HG03520 (cell line): Measurements from ENCODE around the gene KSR1.
"Not testable (repeated sequence)": the region's sequence is repeated elsewhere in the genome, so short reads cannot be mapped to it uniquely, and the experiment has no call there.

Source experiments
- ATAC-seq: cut with Tn5 transposase; IDR thresholded peaks from one replicate; pipeline ENCODE4 v1.9.1; 2021; ENCODE audit warnings: mild to moderate bottlenecking, moderate library complexity; ENCODE audit not compliant: unreplicated experiment

KSR1 gene

GRCh38 chr17:27452828-27453227 lies 3.4 kb upstream of the KSR1 start:
- no peak for ATAC-seq

DNA sequence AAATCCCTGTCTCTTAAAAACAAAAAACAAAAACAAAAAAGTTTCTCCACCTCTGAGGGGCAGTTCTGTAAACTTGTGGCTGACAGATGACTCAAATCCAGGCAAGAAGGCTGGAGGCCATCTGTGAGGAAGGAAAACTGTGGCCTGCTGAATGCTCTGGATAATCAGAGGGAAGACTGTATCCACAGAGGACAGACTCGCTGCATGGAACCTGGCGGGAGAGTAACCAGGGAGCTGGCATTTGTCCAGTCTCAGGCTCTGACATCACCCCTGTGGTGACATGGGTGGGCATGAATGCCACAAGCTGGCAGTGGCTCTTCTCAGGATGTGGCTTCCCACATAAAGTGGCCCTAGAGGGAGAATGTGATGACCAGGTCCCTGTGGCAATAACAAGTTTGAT lies 2.8 kb upstream of the KSR1 start:
- no peak for ATAC-seq

- no peak for ATAC-seq
Observed at GRCh38 chr17:27454089-27454488, 2.2 kb upstream of the KSR1 start.

DNA sequence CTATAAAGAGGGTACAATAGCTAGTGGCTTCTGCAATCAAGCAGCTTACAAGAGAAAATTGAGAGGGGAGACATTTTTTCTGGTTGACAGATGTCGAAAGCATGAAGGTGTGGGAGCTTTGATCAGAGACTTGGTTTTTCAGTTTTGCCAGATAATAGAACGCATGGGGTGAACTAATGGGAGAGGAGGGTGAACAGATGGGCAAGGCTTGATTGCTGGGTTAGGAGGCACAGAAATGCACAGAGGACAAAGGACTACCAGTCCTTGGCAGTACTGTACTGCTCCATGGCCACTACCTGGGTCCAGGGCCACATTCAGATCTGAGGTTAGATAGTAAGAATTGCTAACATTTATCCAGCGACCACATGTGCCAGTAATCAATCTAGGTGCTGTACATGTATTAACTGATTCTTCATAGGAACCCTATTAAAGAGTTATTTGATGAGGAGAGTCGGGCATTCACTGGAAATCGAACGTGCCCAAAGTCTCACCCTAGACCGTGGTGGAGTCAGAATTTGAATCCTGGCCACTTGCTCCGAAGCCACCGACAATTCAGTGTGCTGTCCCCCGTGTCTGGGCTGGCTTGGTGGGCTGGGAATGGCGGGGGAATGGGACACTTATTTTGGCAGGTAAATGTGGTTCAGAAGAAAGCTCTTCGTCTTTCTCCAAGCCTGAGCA lies 873 bp upstream of the KSR1 start:
- no peak for ATAC-seq

DNA sequence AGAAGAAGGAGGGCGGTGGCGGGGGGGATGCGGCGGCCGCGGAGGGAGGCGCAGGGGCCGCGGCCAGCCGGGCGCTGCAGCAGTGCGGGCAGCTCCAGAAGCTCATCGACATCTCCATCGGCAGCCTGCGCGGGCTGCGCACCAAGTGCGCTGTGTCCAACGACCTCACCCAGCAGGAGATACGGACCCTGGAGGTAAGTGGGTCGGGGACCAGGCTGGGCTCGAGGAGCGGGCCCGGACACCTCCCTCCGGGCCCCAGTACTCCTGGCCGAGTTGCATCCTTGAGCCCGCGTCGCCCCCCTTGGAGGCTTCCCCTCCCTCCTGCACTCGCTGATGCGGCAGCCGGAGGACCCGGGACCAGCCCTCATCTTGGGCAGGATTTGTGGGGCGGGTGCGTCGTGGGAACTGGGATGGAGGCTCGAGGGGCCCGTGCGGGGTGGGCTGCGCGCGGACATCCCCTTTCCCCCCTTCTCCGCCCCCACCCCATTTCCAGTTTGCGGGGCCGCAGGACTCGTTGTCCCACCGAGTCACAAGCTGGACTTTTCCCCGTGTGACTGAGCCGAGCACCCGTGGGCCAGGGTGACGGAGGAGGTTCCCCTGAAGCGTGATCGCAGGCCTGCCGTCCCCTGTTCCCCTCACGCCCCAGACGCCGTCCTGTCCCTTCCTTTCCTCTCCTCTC lies 572 bp downstream of the KSR1 start:
- ATAC-seq, result no peak

DNA sequence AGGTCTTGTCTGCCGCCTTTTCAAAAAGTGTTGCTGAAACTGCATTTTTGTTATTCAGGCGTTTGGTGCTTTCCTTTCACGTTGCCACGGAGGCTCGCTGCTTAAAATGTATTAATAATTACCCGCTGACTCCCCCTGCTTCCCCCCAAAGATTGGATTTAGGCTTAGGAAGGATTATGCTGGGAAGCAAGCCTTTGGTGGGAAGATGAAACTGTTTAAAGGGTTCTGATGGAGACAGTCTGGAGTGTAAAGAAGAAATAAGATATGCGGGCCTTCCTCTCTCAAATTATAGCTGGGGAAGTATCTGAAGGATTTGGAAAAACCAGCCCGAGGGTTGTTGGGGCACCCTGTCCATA lies 1.1 kb downstream of the KSR1 start:
- no peak for ATAC-seq

GRCh38 chr17:27457731-27458523 lies 1.7 kb downstream of the KSR1 start:
- no peak for ATAC-seq

DNA sequence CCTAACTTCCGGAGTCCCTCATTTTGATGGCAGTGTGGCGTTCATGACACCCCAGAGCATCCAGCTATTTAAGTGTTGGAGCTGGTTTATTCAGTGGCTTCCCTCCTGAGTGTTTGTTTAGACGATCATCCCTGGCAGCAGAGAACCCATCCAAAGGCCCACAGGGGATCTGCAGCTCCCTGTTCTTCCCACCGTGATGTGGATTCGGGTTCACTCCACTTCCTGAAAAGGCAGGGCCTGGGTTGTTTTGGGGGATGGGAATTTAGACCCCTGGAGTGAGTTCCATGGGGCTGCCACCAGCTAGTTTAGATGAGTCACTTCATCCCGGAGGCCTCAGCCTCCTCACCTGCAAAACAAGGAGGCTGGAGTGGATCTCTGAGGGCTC lies 2.3 kb downstream of the KSR1 start:
- no peak for ATAC-seq

- no peak for ATAC-seq
Observed at GRCh38 chr17:27459433-27459832, 3.2 kb downstream of the KSR1 start.

- ATAC-seq, result no peak
Observed at GRCh38 chr17:27460196-27460725, 4.0 kb downstream of the KSR1 start.

GRCh38 chr17:27461192-27461859 lies 5.1 kb downstream of the KSR1 start:
- no peak for ATAC-seq

DNA sequence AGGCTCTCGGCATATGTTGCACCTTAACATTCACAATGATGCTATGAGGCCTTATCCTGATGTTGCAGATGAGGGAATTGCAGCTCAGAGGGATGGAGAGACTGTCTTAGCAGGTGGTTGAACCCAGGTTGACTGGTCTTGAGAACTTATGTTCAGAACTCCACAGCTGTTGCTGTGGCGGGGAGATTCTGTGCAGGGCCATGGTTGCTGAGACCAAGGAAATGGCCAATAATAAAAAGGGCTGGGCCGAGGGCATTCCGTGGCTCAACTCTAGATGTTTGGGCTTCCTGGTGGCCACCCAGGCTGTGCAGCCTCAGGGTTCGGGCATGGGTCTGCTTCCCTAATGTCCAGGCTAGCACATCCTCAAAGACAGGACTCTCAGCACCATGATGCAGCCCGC lies 5.9 kb downstream of the KSR1 start:
- no peak for ATAC-seq

DNA sequence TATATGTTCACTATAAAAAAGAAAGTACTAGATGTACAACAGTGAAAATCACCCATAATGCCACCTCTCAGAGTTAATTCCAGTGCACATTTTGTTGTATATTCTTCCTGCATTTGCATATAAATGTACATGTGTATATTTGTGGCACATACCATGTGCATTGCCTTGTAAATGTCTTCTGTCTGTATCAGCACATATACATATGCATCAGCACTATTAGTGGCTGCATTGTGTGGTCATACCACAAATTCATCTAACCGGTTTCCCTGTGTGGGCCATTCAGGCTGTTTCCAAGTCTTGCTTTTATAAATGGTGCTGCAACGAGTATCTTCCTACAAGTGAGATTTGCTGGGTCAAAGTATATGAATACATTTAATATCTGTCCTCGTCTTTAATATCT lies 6.5 kb downstream of the KSR1 start:
- ATAC-seq, result no peak

- no peak for ATAC-seq
Observed at GRCh38 chr17:27463235-27463677, 7.0 kb downstream of the KSR1 start.

GRCh38 chr17:27464019-27464418 lies 7.8 kb downstream of the KSR1 start:
- not testable (repeated sequence) for ATAC-seq

GRCh38 chr17:27464431-27464830 lies 8.2 kb downstream of the KSR1 start:
- no peak for ATAC-seq

DNA sequence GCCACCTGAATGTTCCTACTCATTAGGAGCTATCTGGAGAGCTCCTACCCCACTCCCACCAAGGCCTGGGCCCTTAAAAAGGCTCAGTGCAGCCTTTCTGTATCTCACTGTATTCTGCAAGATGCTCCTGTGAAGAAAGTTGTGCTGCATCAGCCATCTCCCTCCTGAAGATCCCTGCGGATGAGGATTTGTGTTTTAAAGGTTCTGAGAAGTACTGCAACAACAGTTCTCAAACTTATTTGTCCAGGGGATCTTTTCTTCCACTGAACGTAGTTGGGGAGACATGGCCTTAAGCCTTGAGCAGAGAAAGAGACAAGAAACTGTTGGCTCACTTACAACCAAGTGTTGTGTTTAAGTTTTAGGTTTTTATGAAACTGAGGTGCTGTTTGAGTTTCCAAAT lies 9.6 kb downstream of the KSR1 start:
- not testable (repeated sequence) for ATAC-seq

DNA sequence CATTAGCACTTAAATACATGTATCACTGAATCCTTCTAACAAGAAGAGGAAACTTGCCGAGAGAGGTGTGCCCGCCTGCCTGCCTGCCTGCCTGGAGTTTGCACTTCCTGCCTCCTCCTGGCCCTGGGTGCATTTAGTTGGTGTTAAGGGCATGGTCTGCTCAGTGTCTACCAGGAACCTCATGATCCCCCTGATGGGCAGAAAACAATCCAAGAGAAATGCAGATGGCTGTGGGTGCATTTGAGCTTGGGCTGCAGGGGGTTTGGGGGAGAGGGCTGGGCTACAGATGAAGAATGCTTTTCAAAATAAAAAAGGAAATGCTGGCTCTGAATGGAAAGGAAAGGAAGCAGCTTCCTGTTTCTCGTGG lies 10.1 kb downstream of the KSR1 start:
- no peak for ATAC-seq

GRCh38 chr17:27466743-27467375 lies 10.6 kb downstream of the KSR1 start:
- ATAC-seq, result peak; percentile 67

GRCh38 chr17:27469256-27469655 lies 13.0 kb downstream of the KSR1 start:
- ATAC-seq, result no peak
